Sciatic nerve (tissue), 2 donors: ENCODE measurements around the gene SCTR. TPM values are rescaled to one million over a fixed set of nuclear protein-coding genes. Genes with fewer than 3 reads are reported as not detected.

Experiments
- ATAC-seq: fragments of 200-7000 bp; cut with Tn5 transposase; one replicate; pipeline ENCODE4 v1.9.1; 2020; ENCODE audit warnings: mild to moderate bottlenecking, moderate library complexity
- DNase-seq: peaks from one replicate; pipeline ENCODE4 v3.0.0-alpha.2; 2020; ENCODE audit warnings: low spot score
- intact Hi-C: fragments of 100-400 bp; cut with DNase I; formaldehyde crosslinking; loops from one replicate; pipeline ENCODE4 v1.14.2; 2022
- total RNA-seq: library from RNA; stranded (reverse); fragmentation: NEBNext Ultra II Directional; extraction: Animal tissue kit (Norgen Biotek cat#: 25700); gene quantifications from one replicate; pipeline ENCODE4 v1.2.1, GENCODE V29; 2021
- donor health status: DM: no; HTN: no; CAD: no.
- donor health status: DM: no; HTN: no; CAD: no.

Gene SCTR
- total RNA-seq, 1 donor from 2014 or later: not detected

- ATAC-seq (no peak), DNase-seq (no peak)
- intact Hi-C loops: no loop called here
These were observed 121.4 kb downstream of the SCTR start for GRCh38 chr2:119402645-119403560.

GRCh38 chr2:119402106-119402505, 122.2 kb downstream of the SCTR start:
- intact Hi-C loops: no loop called here
- DNase-seq (no peak), ATAC-seq (no peak)

GRCh38 chr2:119397196-119397595, 127.1 kb downstream of the SCTR start:
- ATAC-seq (no peak), DNase-seq (no peak)
- intact Hi-C loops: no loop called here

- intact Hi-C loops: no loop called here
- ATAC-seq (no peak), DNase-seq (no peak)
These were observed 130.1 kb downstream of the SCTR start for GRCh38 chr2:119393971-119394748.

Other genes starting within 250 kb of the SCTR start
- gene C2orf76, start 157.6 kb downstream of the SCTR start, total RNA-seq: 17.6 TPM
- gene DBI, start 157.5 kb downstream of the SCTR start, total RNA-seq: 105 TPM
- 7.1 TPM for gene TMEM37, start 92.6 kb downstream of the SCTR start, total RNA-seq
- gene CFAP221, start 20.0 kb upstream of the SCTR start, total RNA-seq: 1.8 TPM
- gene TMEM177, start 154.7 kb upstream of the SCTR start, total RNA-seq: 8.2 TPM
- gene PTPN4, start 235.4 kb upstream of the SCTR start, total RNA-seq: 37.7 TPM